HepG2 (cell line): ENCODE data around the gene NDUFAF3. TPM values are rescaled to one million over a fixed set of nuclear protein-coding genes. Genes with fewer than 3 reads are reported as not detected.

ENCODE experiments used
- AKAP8 ChIP-seq: sonication (generic); formaldehyde crosslinking; IDR thresholded peaks from 2 replicates; pipeline ENCODE4 v1.5.1; 2020; ENCODE audit warnings: mild to moderate bottlenecking, missing genetic modification reagents
- ASH2L ChIP-seq: fragments of 300-600, 200-600 bp; sonication (generic); IDR thresholded peaks from 2 replicates; pipeline ENCODE4 v1.7.0; 2017; ENCODE audit warnings: low read depth, mild to moderate bottlenecking, moderate library complexity, mixed read lengths, low read length; ENCODE audit not compliant: insufficient read length
- CC2D1A ChIP-seq: sonication (generic); formaldehyde crosslinking; IDR thresholded peaks from 2 replicates; pipeline ENCODE4 v1.8.1; 2023; ENCODE audit warnings: mild to moderate bottlenecking, missing genetic modification reagents
- CCDC6 ChIP-seq: sonication (generic); formaldehyde crosslinking; IDR thresholded peaks from 2 replicates; pipeline ENCODE4 v1.8.1; 2022; ENCODE audit warnings: mild to moderate bottlenecking, missing genetic modification reagents, moderate library complexity
- CENPT ChIP-seq: sonication (generic); formaldehyde crosslinking; IDR thresholded peaks from 2 replicates; pipeline ENCODE4 v1.8.0; 2022; ENCODE audit warnings: low read depth, mild to moderate bottlenecking, moderate library complexity, missing genetic modification reagents
- EHMT2 ChIP-seq: fragments of 200-600 bp; sonication (generic); IDR thresholded peaks from 2 replicates; pipeline ENCODE4 v1.7.0; 2017; ENCODE audit warnings: antibody characterized with exemption, low read depth, low read length, borderline replicate concordance
- ELF3 ChIP-seq: IDR thresholded peaks from 2 replicates; pipeline ENCODE4 v1.6.1; 2016; ENCODE audit warnings: missing genetic modification reagents, missing compliant biosample characterization
- HIVEP1 ChIP-seq: sonication (generic); formaldehyde crosslinking; IDR thresholded peaks from 2 replicates; pipeline ENCODE4 v1.4.0; 2020; ENCODE audit warnings: mild to moderate bottlenecking, missing genetic modification reagents
- HOXA5 ChIP-seq: sonication (generic); formaldehyde crosslinking; IDR thresholded peaks from 2 replicates; pipeline ENCODE4 v1.4.0; 2020; ENCODE audit warnings: missing genetic modification reagents
- MED13 ChIP-seq: sonication (generic); formaldehyde crosslinking; IDR thresholded peaks from 2 replicates; pipeline ENCODE4 v1.5.0; 2020; ENCODE audit warnings: missing genetic modification reagents
- MEIS1 ChIP-seq: sonication (generic); formaldehyde crosslinking; IDR thresholded peaks from 2 replicates; pipeline ENCODE4 v1.9.0; 2021; ENCODE audit warnings: mild to moderate bottlenecking, missing genetic modification reagents, moderate library complexity, borderline replicate concordance
- RAD21 ChIP-seq: fragments of 450-650 bp; formaldehyde crosslinking; IDR thresholded peaks from 2 replicates; pipeline ENCODE4 v1.5.0; 2020; ENCODE audit warnings: mild to moderate bottlenecking
- RBM22 ChIP-seq: fragments of 200-400 bp; formaldehyde crosslinking; optimal IDR thresholded peaks from 2 replicates; pipeline ENCODE3; 2017; ENCODE audit warnings: mild to moderate bottlenecking, low read length, moderate library complexity
- SOX6 ChIP-seq, 2 experiments: fragments of 450-650 bp in 1 of 2; sonication (generic) in 1 of 2; formaldehyde crosslinking in 1 of 2; IDR thresholded peaks; 2 replicates each; pipeline versions ENCODE4 v1.4.0 to v1.6.1; 2017 to 2020; ENCODE audit warnings: antibody characterized with exemption in 1 of 2, mild to moderate bottlenecking in 1 of 2, missing genetic modification reagents in 1 of 2
- SPEN ChIP-seq: sonication (generic); formaldehyde crosslinking; IDR thresholded peaks from 2 replicates; pipeline ENCODE4 v1.5.1; 2020; ENCODE audit warnings: low read depth, mild to moderate bottlenecking, missing genetic modification reagents
- SSRP1 ChIP-seq: IDR thresholded peaks from 2 replicates; pipeline ENCODE4 v1.6.1; 2016; ENCODE audit warnings: control low read depth
- TAF15 ChIP-seq: fragments of 200-400 bp; formaldehyde crosslinking; IDR thresholded peaks from one replicate; pipeline ENCODE4 v1.6.1; 2018; ENCODE audit warnings: mild to moderate bottlenecking, low read depth, low read length; ENCODE audit not compliant: poor library complexity, severe bottlenecking
- TMF1 ChIP-seq: sonication (generic); formaldehyde crosslinking; IDR thresholded peaks from 2 replicates; pipeline ENCODE4 v1.8.1; 2022; ENCODE audit warnings: low read depth, missing genetic modification reagents
- TOPORS ChIP-seq: sonication (generic); formaldehyde crosslinking; IDR thresholded peaks from 2 replicates; pipeline ENCODE4 v1.8.0; 2023; ENCODE audit warnings: mild to moderate bottlenecking, missing genetic modification reagents
- ZBTB1 ChIP-seq: sonication (generic); formaldehyde crosslinking; IDR thresholded peaks from 2 replicates; pipeline ENCODE4 v1.4.0; 2020; ENCODE audit warnings: missing genetic modification reagents, borderline replicate concordance
- ZBTB42 ChIP-seq: sonication (generic); formaldehyde crosslinking; IDR thresholded peaks from 2 replicates; pipeline ENCODE4 v1.5.0; 2020; ENCODE audit warnings: mild to moderate bottlenecking, missing genetic modification reagents
- ZFX ChIP-seq: sonication (generic); formaldehyde crosslinking; IDR thresholded peaks from 2 replicates; pipeline ENCODE4 v1.4.0; 2020; ENCODE audit warnings: mild to moderate bottlenecking, low read depth, missing genetic modification reagents, moderate library complexity
- ZNF235 ChIP-seq: sonication (generic); formaldehyde crosslinking; IDR thresholded peaks from 2 replicates; pipeline ENCODE4 v1.8.1; 2023; ENCODE audit warnings: mild to moderate bottlenecking, missing genetic modification reagents, borderline replicate concordance
- ZNF256 ChIP-seq: sonication (generic); formaldehyde crosslinking; conservative IDR thresholded peaks from 2 replicates; pipeline ENCODE4 v1.4.0; 2020; ENCODE audit warnings: missing genetic modification reagents
- ZNF30 ChIP-seq: sonication (generic); formaldehyde crosslinking; IDR thresholded peaks from 2 replicates; pipeline ENCODE4 v1.5.0; 2020; ENCODE audit warnings: mild to moderate bottlenecking, missing genetic modification reagents
- ZNF441 ChIP-seq: sonication (generic); formaldehyde crosslinking; IDR thresholded peaks from 2 replicates; pipeline ENCODE4 v1.7.0; 2021; ENCODE audit warnings: missing genetic modification reagents, borderline replicate concordance
- ZNF605 ChIP-seq: sonication (generic); formaldehyde crosslinking; IDR thresholded peaks from 2 replicates; pipeline ENCODE4 v1.8.0; 2022; ENCODE audit warnings: mild to moderate bottlenecking, missing genetic modification reagents
- ZNF776 ChIP-seq: sonication (generic); formaldehyde crosslinking; IDR thresholded peaks from 2 replicates; pipeline ENCODE4 v1.4.0; 2020; ENCODE audit warnings: mild to moderate bottlenecking, missing genetic modification reagents
- ZNF788 ChIP-seq: sonication (generic); formaldehyde crosslinking; IDR thresholded peaks from 2 replicates; pipeline ENCODE4 v1.5.0; 2020; ENCODE audit warnings: mild to moderate bottlenecking, missing genetic modification reagents, borderline replicate concordance
- polyA plus RNA-seq, 8 experiments: library from polyadenylated mRNA; depleted of rRNA in 3 of 8; stranded (reverse) in 7 of 8; unstranded in 1 of 8; fragments of >200 nt; fragmentation: Illumina TruSeq in 4 of 8; extraction: Trizol in 4 of 8; gene quantifications; 2 replicates each; pipeline versions ENCODE4 v1.2.1 to v1.2.3, GENCODE V29; 2011 to 2016; ENCODE audit warnings: low read depth in 4 of 8, missing spikeins in 1 of 8, mixed read lengths in 1 of 8; ENCODE audit not compliant: insufficient read depth in 1 of 8
- total RNA-seq, 5 experiments: library from RNA; depleted of rRNA; stranded (reverse); fragments of >200 nt; fragmentation: Illumina TruSeq; extraction: Trizol; gene quantifications; 2 replicates each; pipeline ENCODE4 v1.2.3, GENCODE V29; 2016; ENCODE audit warnings: low read depth in 1 of 5
- TF ChIP-seq, protein P1 (sequence below): sonication (generic); formaldehyde crosslinking; IDR thresholded peaks from 2 replicates; pipeline ENCODE4 v1.8.1; 2023; ENCODE audit warnings: mild to moderate bottlenecking, missing genetic modification reagents

NDUFAF3 gene
- total and polyA plus RNA-seq, 2 of the 13 experiments (the other 11 are each of a cell fraction or from before 2014, with no cell fraction given) = 39.0 to 50.0 TPM

DNA sequence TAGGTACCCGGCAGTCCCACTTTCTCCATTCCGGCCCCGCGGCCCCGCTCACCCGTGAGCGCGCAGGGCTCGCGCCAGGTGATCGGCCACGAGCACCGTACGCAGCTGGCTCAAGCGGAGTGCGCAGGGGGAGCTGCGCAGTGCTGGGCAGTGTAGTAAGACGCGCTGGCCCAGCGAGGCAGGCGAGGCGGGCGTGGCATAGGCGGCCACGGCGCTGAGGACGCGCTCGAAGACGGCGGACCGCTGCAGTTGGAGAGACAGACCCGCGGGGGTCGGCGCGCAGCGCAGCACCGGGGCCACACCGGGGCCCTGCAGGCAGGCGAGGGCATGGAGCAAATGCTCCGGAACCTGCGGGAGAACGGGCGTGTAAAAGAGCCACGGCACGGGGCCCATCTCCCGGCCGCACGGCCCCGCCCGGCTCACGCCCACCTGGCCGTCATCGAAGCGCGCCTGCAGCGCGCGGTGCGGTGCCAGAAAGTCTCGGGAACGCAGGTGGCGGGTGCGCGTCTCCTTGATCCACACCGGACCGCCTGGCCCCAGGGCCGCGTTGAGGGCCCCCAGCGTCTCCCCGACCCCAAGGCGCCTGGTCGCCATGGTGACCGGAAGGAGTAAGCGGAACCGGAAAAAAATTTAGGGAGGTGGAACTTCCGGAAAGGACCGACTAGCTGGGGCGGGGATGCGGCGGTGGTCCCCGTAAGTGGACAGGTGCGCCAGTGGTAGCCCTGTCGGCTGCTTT, 3.8 kb upstream of the NDUFAF3 start, which contains the start of gene DALRD3 (continued):
- TF ChIP-seq ZBTB42 (CRISPR knock-in tag) (peak; percentile 53; the same call in 1 of the 2 replicates), TOPORS (CRISPR knock-in tag) (peak; percentile 93), ZNF605 (peak; percentile 47; the same call in 1 of the 2 replicates), ZNF235 (CRISPR knock-in tag) (peak; percentile 75), HOXA5 (peak; percentile 19; the same call in 1 of the 2 replicates), SPEN (peak; percentile 36), ZNF256 (0 out of 2 replicates have a peak, but pooled peaks have one; percentile 38), ZNF30 (peak; percentile 82; the same call in 1 of the 2 replicates), EHMT2 (no peak), CC2D1A (no peak), HIVEP1 (CRISPR knock-in tag) (peak; percentile 75; the same call in 1 of the 2 replicates), MED13 (CRISPR knock-in tag) (peak; percentile 26; the same call in 1 of the 2 replicates), ELF3 (CRISPR knock-in tag) (0 out of 2 replicates have a peak, but pooled peaks have one; percentile 61), RAD21 (CRISPR knock-in tag) (peak; percentile 47; the same call in 1 of the 2 replicates), AKAP8 (CRISPR knock-in tag) (peak; percentile 99), ASH2L (peak; percentile 66), ZNF788 (CRISPR knock-in tag) (peak; percentile 57; the same call in 1 of the 2 replicates), CCDC6 (CRISPR knock-in tag) (peak; percentile 63; the same call in 1 of the 2 replicates), SOX6 (IDR thresholded peaks at IDR 0.05) (no peak), SOX6 (CRISPR knock-in tag; IDR thresholded peaks at IDR 0.05) (peak; percentile 65), CENPT (0 out of 2 replicates have a peak, but pooled peaks have one; percentile 49), ZFX (CRISPR knock-in tag) (peak; percentile 82), ZNF776 (CRISPR knock-in tag) (no peak; the same call in 1 of the 2 replicates), SSRP1 (no peak), TMF1 (CRISPR knock-in tag) (peak; percentile 56; the same call in 1 of the 2 replicates), TAF15 (peak; percentile 30), ZNF441 (CRISPR knock-in tag) (peak; percentile 40; the same call in 1 of the 2 replicates), RBM22 (peak; percentile 82), MEIS1 (CRISPR knock-in tag) (peak; percentile 88), ZBTB1 (no peak)
- TF ChIP-seq, protein P1, sequence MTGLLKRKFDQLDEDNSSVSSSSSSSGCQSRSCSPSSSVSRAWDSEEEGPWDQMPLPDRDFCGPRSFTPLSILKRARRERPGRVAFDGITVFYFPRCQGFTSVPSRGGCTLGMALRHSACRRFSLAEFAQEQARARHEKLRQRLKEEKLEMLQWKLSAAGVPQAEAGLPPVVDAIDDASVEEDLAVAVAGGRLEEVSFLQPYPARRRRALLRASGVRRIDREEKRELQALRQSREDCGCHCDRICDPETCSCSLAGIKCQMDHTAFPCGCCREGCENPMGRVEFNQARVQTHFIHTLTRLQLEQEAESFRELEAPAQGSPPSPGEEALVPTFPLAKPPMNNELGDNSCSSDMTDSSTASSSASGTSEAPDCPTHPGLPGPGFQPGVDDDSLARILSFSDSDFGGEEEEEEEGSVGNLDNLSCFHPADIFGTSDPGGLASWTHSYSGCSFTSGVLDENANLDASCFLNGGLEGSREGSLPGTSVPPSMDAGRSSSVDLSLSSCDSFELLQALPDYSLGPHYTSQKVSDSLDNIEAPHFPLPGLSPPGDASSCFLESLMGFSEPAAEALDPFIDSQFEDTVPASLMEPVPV = peak; percentile 67; the same call in 1 of the 2 replicates
